ENCODE results near the gene ADAT3.
"Not testable (repeated sequence)": the region's sequence is repeated elsewhere in the genome, so short reads cannot be mapped to it uniquely, and the experiment has no call there.

GRCh38 chr19:1876496-1877279, 28.5 kb upstream of the ADAT3 start:
- not testable (repeated sequence) for TF ChIP-seq CTCF, POLR2A (IDR thresholded peaks at IDR 0.05)
